Stimulated activated CD4-positive, alpha-beta T cell treated with anti-CD3 and anti-CD28 coated beads, TNF-alpha, amount 100 ng/mL, for 24 hours (primary cell): Measurements from ENCODE around the gene ABCB11.
"Not testable (repeated sequence)": the region's sequence is repeated elsewhere in the genome, so short reads cannot be mapped to it uniquely, and the experiment has no call there.

Source experiments
- DNase-seq, 3 experiments: peaks; one replicate each; pipeline ENCODE4 v3.0.0-alpha.2; 2020; ENCODE audit warnings: low read depth in 3 of 3

ABCB11 gene

GRCh38 chr2:168892327-168892726, 138.8 kb downstream of the ABCB11 start:
- no peak for DNase-seq

- DNase-seq, result peak; percentile 64 to 89 (median 76)
Observed at GRCh38 chr2:168890006-168890782, 140.9 kb downstream of the ABCB11 start, which contains the start of gene SPC25. SPC25 (minus strand) TSS chr2:168890430; CDS start chr2:168889519, 911 bp downstream.

GRCh38 chr2:168889635-168890005, 141.5 kb downstream of the ABCB11 start:
- no peak for DNase-seq

GRCh38 chr2:168884975-168885374, 146.1 kb downstream of the ABCB11 start:
- no peak for DNase-seq

GRCh38 chr2:168882163-168882562, 149.0 kb downstream of the ABCB11 start:
- DNase-seq, result not testable (repeated sequence)

- no peak for DNase-seq
Observed at GRCh38 chr2:168874368-168875054, 156.6 kb downstream of the ABCB11 start.

- not testable (repeated sequence) for DNase-seq
Observed at GRCh38 chr2:168870824-168871223, 160.3 kb downstream of the ABCB11 start.
